RPMI8226 (cell line): ENCODE results near the gene CDKN2D.
"Not testable (repeated sequence)": the region's sequence is repeated elsewhere in the genome, so short reads cannot be mapped to it uniquely, and the experiment has no call there.

Experiments used
- DNase-seq: peaks from one replicate; pipeline ENCODE4 v3.0.0-alpha.2; 2015

The CDKN2D gene

DNA sequence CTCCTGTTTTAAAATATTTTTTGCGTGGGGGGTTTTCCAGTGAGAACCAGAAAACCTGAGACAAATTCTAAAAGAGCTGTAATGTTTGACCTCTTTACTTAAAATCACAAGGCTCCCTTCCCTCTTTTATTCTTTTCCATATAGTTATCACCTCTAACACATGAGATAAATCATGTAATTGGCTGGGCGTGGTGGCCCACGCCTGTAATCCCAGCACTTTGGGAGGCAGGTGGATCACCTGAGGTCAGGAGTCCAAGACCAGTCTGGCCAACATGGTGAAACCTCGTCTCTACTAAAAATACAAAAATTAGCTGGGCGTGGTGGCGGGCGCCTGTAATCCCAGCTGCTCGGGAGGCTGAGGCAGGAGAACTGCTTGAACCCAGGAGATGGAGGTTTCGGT, 17.8 kb downstream of the CDKN2D start:
- DNase-seq = not testable (repeated sequence)

DNA sequence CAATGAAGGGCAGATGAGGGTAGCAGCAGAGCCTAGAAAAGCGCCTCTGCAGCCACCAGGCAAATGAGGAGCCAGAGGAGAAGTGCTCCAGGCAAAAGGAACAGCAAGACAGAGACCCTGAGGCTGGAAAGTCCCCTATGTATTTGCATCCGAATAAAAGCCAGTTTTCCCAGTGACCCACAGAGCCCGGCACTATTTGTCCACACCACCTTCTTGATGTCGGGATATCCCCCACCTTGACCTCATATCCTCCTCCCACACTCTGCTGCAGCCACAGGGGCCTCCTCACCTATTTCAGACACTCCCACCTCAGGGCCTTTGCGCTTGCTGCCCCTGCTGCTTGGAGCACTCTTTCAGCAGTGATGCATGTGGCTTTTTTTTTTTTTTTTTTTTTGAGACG, 18.4 kb downstream of the CDKN2D start:
- DNase-seq = no peak

DNA sequence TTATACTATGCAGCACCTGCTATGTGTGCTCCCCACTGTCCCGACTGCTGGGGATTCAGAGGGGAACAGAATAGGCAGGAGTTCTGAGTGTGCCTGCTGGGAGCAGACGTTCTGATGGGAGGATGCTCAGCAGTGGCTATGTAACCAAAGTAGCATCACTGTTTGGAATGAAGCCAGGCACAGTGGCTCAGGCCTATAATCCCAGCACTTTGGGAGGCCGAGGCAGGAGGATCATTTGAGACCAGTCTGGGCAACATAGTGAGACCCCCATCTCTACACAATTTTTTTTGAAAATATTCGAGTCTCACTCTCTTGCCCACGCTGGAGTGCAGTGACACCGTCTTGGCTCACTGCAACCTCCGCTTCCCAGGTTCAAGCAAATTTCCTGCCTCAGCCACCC, 19.0 kb downstream of the CDKN2D start:
- DNase-seq = no peak

DNA sequence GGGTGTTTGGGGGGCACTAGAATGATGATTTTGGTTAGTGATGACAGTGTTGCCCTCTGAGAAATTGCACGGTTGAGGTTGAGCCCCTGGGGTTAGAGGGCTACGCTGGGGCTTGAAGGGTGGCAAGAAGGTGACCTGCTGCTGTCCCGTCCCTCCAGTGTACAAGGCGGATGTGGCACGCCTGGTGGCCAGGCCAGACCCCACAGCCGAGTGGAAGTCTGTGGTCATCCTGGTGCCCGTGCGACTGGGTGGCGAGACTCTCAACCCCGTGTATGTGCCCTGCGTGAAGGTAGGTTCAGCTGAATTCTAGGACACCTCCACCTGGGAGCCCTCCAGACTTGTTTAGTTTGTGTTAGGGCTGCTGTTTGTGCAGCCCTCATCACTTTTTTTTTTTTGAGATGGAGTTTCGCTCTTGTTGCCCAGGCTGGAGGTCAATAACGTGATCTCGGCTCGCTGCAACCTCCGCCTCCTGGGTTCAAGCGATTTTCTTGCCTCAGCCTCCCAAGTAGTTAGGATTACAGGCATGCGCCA, 20.0 kb downstream of the CDKN2D start:
- DNase-seq = no peak

DNA sequence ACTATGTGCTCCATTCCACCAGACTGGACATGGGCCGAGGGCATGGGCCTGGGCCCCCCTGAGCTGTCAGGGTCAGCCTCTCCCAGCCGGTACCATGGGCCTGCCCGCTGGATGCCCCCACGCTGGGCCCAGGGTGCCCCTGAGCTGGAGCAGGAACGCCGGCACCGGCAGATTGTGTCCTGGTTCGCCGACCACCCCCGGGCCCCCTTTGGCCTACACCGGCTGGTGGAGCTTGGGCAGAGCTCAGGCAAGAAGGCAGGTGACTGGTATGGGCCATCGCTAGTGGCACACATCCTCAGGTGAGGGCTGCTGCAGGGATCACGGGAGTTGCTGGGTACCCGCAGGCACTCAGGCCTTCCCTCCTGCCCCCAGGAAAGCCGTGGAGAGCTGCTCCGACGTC, 22.0 kb downstream of the CDKN2D start:
- DNase-seq = no peak

DNA sequence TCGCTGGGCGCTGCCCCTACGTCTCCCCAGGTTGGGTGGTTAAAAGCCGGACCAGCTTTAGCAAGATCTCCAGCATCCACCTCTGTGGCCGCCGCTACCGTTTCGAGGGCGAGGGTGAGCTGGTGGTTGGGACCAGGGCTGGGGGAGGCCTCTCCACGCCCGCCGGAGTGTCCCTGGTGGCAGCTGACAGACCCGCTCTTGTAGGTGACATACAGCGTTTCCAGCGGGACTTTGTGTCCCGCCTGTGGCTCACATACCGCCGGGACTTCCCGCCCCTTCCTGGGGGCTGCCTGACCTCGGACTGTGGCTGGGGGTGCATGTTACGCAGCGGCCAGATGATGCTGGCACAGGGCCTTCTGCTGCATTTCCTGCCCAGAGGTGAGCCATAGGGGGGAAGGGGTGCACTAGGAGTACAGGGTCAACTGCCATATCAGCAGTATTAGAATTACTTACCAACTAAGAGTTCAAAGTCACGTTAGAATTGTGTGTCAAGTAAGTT, 24.0 kb downstream of the CDKN2D start:
- peak; percentile 49 for DNase-seq

DNA sequence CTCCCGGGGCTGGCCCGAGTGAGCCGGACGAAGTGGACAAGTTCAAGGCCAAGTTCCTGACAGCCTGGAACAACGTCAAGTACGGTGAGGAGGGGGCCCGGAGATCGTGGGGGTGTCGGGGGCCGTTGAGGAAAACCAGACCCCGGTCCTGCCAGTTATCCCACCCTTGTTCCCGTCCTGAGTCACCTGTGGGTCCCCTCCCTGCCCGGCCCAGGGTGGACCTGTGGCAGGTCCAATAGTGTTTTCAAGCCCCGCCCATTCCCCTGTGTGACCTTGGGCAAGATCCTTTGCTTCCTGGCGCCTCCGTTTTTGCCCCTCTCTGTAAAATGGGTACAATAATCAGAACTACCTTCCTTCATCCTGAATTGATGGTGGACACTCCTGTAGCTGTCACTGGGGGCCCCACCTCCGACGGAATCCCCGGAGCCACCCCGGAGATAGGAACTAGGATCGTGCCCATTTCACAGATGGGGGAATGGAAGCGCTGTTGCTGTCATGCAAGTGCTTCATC, 24.5 kb downstream of the CDKN2D start:
- DNase-seq = peak; percentile 47

DNA sequence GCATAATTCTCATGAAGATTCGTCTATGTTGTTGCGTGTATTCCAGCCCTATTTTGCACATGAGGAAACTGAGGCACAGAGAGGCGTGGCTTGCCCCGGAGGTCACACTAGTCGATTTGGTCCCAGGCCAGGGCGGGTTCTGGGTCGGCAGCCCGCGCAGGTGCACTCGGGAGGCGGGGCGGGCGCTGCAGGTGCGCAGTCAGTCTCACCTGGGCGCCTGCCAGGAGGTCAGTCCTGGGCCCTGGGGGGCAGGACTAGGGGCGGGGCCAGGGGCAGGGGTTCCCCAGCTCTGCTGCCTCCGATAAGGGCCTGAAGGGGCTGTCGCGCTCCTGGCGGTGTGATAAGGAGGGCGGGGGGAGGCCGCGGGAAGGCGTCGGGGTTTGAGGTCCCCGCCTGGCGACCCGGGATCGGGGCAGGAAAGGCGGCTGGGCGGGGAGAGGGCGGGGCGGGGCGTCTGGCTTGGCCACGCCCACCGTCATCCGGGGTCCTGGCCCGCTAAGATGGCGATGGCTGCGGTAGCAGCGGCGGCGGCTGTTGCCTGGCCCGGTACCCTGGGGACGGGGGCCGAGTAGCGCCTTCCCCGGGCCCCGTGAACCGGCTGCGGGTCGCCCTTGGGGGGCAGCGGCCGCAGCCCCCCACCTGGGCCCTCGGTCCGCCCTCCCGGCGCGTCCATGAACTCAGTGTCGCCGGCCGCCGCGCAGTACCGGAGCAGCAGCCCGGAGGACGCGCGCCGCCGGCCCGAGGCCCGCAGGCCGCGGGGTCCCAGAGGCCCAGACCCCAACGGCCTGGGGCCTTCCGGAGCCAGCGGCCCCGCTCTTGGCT, 25.1 kb downstream of the CDKN2D start, which contains the start of gene ATG4D:
ATG4D (plus strand) TSS at position 485 of the 822 bp plus-strand sequence; CDS start at position 672, 187 bp downstream.
- peak; percentile 98 for DNase-seq

DNA sequence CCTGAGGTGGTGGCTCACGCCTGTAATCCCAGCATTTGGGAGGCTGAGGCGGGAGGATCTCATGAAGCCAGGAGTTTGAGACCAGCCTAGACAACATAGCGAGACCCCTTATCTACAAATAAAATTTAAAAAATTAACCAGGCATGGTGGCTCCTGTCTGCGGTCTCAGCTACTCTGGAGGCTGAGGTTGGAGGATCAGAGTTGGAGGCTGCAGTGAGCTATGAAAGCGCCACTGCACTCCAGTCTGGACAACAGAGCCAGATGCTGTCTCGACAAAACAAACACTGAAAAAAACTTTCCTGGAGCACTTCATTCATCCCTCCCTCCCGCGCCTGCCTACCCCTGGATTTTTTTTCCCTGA, 25.7 kb downstream of the CDKN2D start:
- no peak for DNase-seq

DNA sequence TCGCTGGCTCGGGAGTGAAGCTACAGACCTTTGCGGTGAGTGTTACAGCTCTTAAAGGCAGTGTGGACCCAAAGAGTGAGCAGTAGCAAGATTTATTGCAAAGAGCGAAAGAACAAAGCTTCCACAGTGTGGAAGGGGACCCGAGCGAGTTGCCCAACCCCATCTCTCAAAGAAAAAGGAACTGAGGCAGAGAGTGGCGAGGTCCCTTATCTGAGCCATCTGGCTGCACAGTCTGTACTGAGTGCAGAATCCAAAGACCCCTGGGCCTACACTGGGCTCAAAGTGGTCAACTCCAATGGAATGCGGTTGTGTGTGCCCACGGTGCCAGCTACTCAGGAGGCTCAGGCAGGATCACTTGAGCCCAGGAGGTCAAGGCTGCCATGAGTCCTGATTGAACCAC, 29.8 kb downstream of the CDKN2D start:
- DNase-seq = not testable (repeated sequence)

DNA sequence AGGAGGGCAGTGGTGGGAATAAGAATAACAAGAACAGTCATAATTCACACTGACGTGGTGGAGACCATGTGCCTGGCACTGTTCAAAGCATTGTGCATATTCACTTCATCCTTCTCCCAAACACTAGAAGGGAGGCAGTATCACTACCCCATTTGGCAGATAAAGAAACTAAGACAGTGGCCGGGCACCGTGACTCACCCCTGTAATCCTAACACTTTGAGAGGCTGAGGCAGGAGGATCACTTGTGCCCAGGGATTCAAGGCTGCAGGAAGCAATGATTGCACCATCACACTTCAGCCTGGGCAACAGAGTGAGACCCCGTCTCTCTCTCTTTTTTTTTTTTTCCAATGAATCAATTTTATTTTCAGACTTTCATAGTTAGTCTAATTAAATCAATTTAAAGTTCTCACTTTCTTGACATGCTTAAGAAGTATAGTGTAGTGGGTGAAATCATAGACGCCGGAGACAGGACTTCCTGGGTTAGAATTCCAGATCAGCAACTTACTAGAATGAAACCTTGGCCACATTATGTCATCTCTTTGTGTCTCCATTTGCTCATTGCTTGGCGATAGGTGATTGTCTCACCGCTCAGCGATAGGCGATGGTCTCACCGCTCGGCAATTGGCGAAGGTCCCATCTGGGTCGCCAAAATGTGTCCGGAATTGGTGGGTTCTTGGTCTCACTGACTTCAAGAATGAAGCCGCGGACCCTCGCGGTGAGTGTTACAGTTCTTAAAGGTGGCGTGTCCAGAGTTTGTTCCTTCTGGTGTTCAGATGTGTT, 30.4 kb downstream of the CDKN2D start:
- no peak for DNase-seq

DNA sequence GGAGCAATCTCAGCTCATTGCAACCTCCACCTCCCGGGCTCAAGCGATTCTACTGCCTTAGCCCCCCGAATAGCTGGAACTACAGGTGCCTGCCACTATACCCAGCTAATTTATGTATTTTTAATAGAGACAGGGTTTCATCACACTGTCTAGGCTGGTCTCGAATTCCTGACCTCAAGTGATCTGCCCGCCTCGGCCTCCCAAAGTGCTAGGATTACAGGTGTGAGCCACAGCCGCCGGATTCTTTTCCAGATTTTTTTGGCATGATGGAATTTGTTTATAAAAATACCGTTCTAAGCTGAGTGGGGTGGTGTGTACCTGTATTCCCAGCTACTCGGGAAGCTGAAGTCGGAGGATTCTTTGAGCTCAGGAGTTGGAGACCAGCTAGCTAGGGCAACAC, 31.1 kb downstream of the CDKN2D start:
- no peak for DNase-seq

DNA sequence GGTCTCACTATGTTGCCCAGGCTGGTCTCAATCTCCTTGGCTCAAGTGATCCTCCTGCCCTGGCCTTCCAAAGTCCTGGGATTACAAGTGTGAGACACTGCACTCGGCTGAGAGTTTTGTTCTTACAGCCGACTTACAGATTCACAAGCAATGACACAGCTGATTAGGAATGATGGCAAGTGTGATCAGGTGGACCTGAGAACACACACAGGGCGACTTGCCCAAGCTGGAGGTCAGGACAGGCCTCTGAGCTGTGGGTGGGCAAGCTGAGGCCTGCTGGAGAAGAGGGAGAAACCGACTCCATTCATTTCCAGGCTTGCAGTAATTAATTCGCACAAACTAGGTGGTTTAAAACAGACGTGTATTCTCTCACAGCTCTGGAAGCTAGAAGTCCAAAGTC, 33.2 kb downstream of the CDKN2D start:
- no peak for DNase-seq

DNA sequence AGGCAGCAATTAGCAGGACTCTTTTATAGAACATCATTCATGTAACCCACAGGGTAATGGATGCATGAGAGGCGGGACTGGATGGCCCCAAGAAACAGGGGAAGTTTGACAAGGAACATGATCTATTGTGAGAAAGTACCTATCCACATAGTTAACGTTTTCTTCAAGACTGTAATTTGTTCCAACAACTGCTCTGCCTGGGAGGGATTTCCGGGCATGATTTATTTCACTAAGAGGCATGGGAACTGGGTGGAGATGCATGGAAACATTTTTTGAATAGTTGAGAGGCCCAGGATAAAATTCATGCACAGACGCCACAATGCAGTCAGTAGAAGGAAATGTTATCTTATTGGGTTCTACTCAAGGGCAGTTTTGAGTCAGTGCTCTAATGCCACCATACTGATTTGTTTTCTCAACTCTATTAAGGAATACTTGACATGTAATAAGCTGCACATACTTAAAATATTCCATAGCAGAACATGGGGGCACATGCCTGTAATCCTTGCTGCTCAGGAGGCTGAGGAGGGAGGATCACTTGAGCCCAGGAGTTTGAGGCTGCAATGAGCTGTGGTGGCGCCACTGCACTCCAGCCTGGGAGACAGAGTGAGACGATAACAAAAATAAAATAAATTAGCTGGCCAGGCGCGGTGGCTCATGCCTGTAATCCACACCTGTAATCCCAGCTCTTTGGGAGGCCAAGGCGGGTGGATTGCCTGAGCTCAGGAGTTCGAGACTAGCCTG, 35.0 kb downstream of the CDKN2D start:
- no peak for DNase-seq

DNA sequence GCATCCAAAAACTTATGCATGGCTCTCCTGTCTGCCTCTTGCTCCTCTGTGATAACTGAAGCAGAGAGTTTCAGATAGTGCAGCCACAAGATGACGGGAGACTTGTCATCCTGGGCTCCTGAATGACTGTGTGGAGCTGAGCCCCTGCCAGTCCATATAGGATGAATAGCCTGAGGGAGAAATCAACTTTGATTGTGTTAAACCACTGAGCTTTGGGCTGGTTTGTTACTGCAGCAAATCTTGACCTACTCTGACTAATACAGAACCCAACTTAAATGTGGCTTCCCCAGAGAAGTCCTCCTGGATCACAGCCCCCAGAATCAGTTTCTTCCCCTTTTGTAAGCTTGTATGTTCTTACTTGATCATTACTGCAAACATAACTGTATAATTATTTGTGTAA, 36.3 kb downstream of the CDKN2D start:
- DNase-seq = no peak

DNA sequence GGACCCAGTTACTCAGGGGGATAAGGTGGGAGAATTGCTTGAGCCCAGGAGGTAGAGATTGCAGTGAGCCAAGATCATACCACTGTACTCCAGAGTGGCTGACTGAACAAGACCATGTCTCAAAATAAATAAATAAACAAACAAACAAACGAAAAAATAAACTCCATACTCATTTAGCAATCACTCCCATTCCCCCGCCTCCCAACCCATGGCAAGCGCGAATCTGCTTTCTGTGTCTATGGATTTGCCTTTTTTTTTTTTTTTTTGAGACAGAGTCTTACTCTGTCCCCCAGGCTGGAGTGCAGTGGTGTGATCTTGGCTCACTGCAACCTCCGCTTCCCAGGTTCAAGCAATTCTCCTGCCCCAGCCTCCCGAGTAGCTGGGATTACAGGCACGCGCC, 41.9 kb downstream of the CDKN2D start:
- not testable (repeated sequence) for DNase-seq

DNA sequence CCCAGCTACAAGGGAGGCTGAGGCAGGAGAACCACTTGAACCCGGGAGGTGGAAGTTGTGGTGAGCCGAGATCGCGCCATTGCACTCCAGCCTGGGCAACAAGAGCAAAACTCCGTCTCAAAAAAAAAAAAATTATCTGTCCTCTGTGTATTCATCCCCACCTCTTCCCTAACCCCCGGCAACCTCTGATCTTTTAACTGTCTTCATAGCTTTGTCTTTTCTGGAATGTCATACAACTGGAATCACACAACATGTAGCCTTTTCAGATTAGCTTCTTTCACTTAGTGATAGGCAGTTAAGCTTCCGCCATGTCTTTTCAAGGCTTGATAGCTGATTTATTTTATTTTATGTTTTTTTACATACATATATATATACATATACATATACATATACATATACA, 43.1 kb downstream of the CDKN2D start:
- DNase-seq = no peak

DNA sequence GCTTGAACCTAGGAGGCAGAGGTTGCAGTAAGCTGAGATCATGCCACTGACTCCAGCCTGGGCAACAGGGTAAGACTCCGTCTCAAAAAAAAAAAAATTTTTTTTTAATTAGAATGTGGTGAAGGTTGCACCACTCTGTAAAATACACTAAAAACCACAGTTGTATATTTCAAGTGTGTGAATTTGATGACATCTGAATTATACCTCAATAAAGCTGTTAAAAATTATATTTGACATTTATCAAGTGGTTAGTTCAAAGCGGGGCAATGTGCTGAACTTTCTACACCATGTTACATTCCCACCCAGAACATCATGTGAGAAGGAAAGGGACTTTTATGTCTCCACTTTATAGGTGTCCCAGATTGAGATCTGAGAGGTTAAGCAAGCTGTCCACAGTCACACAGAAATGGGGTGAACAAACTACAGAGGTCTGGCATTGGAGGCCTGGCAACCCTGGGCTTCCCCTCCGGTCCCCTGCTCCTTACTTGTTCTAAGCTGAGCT, 45.6 kb downstream of the CDKN2D start:
- no peak for DNase-seq

DNA sequence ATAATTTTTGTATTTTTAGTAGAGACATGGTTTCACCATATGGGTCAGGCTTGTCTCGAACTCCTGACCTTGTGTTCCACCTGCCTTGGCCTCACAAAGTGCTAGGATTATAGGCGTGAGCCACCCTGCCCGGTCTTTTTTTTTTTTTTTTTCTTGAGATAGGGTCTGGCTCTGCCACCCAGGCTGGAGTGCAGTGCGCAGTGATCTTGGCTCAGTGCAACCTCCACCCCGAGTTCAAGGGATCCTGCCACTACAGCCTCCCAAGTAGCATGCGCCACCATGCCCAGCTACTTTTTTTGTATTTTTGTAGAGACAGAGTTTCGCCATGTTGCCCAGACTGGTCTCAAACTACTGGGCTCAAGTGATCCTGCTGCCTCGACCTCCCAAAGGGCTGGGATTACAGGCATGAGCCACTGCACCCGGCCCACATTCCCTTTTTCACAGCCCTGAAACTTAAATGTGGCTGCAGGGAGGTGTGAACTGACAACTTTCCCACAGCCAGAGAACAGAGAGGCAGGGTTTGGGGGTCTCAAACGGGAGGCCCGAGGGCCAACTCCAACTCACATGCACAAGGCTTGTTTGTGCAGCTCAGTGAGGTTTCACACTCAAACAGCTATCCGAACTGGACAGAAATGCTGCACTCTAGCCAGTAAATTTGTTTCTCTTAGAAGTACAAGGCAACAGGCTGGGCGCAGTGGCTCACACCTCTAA, 47.2 kb downstream of the CDKN2D start:
- no peak for DNase-seq

DNA sequence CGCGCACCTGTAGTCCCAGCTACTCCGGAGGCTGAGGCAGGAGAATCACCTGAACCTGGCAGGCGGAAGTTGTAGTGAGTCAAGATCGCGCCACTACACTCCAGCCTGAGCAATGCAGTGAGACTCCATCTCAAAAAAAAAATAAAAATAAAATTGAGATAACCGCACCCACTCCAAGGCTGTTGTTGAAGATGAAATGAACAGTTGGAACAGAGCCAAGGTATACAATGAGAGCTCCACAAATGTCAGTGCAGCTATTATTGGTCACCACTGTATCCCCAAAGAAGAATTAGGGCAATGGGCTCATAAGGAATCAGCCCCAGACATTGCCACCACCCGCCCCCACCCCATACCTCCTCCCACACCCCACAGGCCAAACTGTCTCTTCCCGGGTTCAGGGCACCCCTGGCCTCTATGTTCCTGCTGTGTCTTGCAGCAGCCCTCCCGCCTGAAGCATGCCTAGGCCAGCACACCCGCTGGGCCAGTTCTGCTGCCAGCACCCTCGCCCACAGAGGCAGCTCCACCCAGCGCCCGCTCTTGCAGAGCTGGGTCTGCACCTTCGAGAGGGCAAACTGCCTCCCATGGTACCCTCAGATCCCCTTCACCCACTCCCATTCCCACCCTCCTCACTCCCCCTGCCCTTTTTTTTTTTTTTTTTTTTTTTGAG, 48.0 kb downstream of the CDKN2D start:
- DNase-seq = no peak

DNA sequence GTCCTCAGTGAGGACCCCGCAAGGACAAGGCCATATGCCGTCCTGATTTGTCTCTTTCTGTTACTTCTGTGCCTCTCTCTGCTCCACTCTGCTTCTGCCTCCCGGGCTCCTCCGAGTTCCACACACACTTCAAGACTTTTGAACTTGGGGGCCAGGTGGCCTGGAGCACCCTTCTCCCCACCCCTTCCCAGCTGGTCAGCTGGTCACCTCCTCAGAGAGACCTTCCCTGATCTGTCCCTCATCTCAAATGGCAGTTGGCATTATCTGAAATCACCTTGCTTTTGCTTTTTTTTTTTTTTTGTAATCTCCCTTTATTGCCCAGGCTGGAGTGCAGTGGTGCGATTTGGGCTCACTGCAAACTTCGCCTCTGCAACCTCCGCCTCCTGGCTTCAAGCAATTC, 49.4 kb downstream of the CDKN2D start:
- no peak for DNase-seq
